Fibroblast of villous mesenchyme (primary cell): ENCODE data around the gene GRP. TPM values are rescaled to one million over a fixed set of nuclear protein-coding genes. Genes with fewer than 3 reads are reported as not detected.

Experiments used
- DNase-seq: peaks from one replicate; pipeline ENCODE4 v3.0.0-alpha.2; 2010; ENCODE audit warnings: low read depth
- H3K4me3 ChIP-seq: 2 replicates; pipeline ENCODE4 v1.5.1; 2011; ENCODE audit warnings: low read depth, mild to moderate bottlenecking, low read length
- total RNA-seq: library from RNA; depleted of rRNA; stranded (reverse); fragments of >200 nt; gene quantifications from 2 replicates; pipeline ENCODE4 v1.2.3, GENCODE V29; 2012
- TF ChIP-seq, protein P1 (sequence below): IDR thresholded peaks from 2 replicates; pipeline ENCODE4 v1.5.1; 2012; ENCODE audit warnings: low read depth, mild to moderate bottlenecking, low read length; ENCODE audit not compliant: insufficient read depth

The GRP gene
- total RNA-seq, 1 donor = not detected

GRCh38 chr18:59274533-59274928, 54.6 kb downstream of the GRP start:
- no peak overlapping the region for H3K4me3 ChIP-seq
- TF ChIP-seq, protein P1, sequence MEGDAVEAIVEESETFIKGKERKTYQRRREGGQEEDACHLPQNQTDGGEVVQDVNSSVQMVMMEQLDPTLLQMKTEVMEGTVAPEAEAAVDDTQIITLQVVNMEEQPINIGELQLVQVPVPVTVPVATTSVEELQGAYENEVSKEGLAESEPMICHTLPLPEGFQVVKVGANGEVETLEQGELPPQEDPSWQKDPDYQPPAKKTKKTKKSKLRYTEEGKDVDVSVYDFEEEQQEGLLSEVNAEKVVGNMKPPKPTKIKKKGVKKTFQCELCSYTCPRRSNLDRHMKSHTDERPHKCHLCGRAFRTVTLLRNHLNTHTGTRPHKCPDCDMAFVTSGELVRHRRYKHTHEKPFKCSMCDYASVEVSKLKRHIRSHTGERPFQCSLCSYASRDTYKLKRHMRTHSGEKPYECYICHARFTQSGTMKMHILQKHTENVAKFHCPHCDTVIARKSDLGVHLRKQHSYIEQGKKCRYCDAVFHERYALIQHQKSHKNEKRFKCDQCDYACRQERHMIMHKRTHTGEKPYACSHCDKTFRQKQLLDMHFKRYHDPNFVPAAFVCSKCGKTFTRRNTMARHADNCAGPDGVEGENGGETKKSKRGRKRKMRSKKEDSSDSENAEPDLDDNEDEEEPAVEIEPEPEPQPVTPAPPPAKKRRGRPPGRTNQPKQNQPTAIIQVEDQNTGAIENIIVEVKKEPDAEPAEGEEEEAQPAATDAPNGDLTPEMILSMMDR = no peak
- DNase-seq = no peak

DNA sequence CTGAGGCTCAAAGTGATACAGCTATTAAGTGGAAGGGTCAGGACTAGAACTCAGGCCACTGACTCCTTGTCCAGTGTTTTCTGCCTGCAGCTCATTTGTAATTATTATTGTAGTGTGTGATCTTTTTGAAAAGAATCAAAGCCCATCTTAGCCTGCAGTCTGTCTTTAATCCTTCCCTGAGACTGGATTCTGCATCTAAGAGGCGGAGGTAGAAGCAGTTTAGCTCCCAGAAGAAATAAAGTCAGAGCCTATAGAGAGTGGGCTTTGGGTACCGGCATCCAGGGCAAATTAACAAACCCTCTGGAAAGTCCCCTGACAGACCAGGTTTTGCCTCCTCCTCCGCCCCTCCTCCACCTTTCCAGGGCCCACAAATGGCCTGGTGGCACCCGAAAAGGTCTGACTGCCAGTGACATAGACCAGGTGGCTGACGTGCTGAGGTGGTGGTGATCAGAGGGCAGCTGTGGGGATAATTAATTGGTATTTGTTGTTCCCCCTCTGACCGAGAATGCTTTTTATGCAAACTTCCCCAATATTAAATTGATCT, 55.5 kb downstream of the GRP start:
- DNase-seq = no peak
- H3K4me3 ChIP-seq = no peak overlapping the region
- TF ChIP-seq, protein P1 = no peak

DNA sequence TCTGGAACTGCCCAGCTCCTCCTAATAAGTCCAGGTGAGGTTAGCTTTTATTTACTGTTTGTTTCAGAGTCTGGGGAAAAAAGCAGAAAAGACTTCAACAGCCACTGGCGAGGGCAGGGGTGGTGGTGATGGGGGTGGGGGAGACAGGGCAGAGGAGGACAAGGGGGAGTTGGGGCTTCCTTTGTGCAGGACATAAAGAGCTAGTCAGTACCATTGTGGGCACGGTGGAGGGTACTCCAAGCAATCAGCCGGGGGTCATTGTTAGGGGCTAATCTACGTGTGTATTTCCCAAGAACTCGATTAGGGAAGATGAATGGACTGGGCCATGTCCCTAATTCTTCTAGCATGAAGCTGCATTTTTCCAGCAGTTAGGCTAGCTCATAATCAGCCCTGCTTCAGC, 56.1 kb downstream of the GRP start:
- DNase-seq = no peak
- no peak overlapping the region for H3K4me3 ChIP-seq
- TF ChIP-seq, protein P1 = no peak

DNA sequence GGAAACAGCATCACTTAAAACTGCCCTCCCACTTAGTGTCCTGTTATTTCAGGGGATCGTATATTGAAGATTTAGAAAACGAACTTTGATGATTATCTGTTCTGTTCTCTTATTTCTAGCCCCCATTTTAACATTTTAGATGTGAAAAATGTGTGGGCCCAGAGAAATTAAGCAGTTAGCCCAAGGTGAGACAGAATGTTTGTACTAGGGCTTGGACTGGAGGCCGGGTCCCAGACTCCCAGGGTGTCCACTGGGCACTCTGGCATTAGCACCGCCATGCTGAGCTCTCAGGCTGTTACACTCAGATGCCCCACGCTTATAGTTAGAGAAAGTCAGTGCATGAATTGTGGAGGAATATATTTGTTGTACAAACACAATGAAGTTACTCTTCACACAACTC, 58.8 kb downstream of the GRP start:
- TF ChIP-seq, protein P1 = no peak

GRCh38 chr18:59279193-59279592, 59.2 kb downstream of the GRP start:
- DNase-seq = no peak
- TF ChIP-seq, protein P1 = no peak
- H3K4me3 ChIP-seq = no peak overlapping the region

More for the DNA sequence above, 58.8 kb downstream of the GRP start:
- DNase-seq = no peak
- no peak overlapping the region for H3K4me3 ChIP-seq

- TF ChIP-seq, protein P1 = no peak
- H3K4me3 ChIP-seq = no peak overlapping the region
- no peak for DNase-seq
Observed at GRCh38 chr18:59279722-59280121, 59.8 kb downstream of the GRP start.

Other genes with a start within 250 kb of the GRP start
- gene SEC11C, start 80.3 kb upstream of the GRP start, total RNA-seq = 17.4 and 24.6 TPM in 2 replicates
- not detected in 2 replicates for gene RAX, start 53.3 kb downstream of the GRP start, total RNA-seq
- under 0.01 TPM in 1 of 2 replicates, not detected in the other for gene CPLX4, start 98.5 kb downstream of the GRP start, total RNA-seq
- gene LMAN1, start 139.1 kb downstream of the GRP start, total RNA-seq = 188 and 268 TPM in 2 replicates